HG02642 (cell line): ENCODE data around the gene ANTKMT.
"Not testable (repeated sequence)": the region's sequence is repeated elsewhere in the genome, so short reads cannot be mapped to it uniquely, and the experiment has no call there.

ENCODE experiments used
- ATAC-seq: cut with Tn5 transposase; IDR thresholded peaks from one replicate; pipeline ENCODE4 v1.9.1; 2021; ENCODE audit warnings: mild to moderate bottlenecking; ENCODE audit not compliant: unreplicated experiment, poor library complexity

ANTKMT gene

DNA sequence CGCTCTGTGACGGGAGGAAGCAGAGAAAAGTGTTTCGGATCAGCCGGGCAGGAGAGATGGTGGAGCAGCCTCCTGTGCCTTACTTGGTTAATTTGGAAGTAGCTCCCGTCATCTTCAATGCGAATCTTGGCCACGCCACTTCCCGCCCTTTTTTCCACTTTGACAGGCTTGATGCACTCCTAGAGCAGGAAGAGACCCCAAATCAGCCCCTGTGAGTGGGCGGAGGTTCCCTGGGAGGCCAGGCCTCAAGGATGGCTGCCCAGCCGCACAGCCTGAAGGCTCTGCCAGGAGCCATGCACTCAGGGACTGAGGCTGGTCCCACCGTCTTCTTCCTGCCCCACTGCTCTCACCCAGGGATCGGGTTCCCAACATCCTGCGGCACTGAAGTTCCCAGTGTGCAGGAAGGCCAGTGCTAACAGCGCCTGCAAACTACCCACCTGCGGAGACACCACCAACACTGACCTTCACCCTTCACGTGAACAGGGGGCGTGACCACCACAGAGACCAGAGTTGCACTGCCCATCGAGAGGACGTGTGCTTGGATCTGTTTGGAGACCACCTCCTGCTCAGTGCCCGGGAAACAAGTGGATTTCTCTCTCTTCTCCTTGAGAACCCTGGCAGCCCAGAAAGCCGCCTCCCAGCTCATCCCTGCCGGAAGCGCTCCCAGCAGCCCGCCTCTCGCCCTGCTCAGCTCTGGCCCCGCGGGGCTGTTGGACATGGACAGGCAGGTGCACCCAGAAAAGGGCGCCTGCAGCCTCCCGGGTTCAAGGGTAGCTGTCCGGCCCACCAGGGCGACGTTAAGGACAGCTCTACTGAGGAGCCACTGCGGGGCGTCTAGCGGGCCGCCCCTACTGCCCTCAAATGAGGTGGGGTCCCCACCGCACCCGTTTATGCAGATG is 18.9 kb downstream of the ANTKMT start:
- ATAC-seq = no peak

DNA sequence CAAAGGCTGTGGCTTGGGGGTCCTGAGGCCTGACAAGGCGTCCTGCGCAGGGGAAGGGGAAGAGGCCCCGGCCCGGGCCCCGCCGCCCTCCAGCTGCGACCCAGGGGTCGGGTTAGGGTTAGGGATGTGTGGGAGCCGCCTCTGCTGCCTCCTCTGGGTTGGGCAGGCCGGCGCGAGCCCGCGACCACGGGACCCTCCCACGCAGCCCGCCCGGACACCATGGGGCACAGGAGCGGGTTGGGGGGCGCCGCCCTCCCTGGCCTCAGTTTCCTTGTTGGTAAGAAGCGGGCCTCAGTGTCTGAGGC is 19.5 kb downstream of the ANTKMT start:
- peak; percentile 12 for ATAC-seq

DNA sequence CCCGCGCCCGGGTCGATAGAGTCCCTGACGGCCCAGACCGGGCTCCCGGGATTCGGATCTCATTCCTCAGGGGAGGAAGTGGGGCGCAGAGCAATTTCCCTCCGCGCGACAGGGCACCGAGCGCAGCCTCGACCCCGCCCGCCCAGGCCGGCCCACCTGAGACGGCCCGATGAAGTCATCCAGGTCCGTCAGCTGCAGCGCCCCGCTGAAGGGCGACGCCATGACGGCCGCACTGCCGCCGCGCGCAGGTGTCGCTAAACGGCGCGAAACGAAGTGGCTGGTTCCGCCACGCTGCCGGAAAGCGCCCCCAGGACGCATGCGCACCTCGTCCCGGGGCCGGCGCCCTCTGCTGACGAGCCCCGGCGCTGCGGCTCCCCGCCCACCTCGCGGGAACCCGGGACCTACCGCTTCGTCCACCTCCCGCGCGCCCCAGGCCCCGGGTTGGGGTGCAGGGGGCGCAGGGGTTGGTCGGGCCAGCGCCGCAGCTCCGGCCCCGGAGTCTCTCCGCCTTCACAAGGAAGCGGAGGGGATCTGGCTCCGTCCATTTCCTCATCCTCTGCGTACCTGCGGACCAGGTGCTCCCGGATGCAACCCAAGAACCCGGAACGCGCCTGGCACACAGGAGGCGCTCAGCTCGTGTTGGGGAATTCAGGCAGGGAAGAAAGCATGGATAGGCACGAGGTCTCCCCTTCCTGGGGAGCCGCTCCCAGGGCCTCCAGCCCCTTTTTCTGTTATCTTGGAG is 20.0 kb downstream of the ANTKMT start, which contains the start of gene CIAO3:
Gene CIAO3, minus strand, starts transcription at position 234 of the 742 bp plus-strand sequence. Its CDS starts 12 bp downstream, at position 222.
- peak; percentile 82 for ATAC-seq

DNA sequence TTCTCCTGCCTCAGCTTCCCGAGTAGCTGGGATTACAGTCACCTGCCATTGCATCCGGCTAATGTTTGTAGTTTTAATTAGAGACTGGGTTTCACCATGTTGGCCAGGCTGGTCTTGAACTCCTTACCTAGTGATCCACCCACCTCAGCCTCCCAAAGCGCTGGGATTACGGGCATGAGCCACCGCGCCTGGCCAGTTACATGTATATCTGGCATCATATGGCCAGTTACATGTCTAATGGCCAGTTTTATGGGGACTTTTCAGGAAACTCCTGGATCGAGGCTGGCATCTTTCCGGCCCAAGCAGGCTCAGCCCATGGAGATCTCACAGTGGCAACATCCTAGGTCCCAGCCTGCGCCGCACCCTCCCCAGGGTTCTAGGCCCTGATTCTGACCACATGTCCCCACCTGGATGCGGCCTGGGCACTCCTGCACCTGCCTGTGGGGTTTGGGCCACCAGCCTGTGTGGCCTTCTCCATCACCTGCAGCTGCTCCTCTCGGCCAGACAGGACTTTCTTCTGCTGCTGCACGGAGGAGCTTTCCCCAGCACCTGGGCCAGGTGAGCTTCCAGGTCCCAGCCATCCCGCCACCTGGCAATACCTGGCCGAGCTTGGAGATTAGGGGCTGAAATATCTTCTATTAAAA is 21.2 kb downstream of the ANTKMT start:
- no peak for ATAC-seq

GRCh38 chr16:742894-743293 is 21.9 kb downstream of the ANTKMT start:
- not testable (repeated sequence) for ATAC-seq

DNA sequence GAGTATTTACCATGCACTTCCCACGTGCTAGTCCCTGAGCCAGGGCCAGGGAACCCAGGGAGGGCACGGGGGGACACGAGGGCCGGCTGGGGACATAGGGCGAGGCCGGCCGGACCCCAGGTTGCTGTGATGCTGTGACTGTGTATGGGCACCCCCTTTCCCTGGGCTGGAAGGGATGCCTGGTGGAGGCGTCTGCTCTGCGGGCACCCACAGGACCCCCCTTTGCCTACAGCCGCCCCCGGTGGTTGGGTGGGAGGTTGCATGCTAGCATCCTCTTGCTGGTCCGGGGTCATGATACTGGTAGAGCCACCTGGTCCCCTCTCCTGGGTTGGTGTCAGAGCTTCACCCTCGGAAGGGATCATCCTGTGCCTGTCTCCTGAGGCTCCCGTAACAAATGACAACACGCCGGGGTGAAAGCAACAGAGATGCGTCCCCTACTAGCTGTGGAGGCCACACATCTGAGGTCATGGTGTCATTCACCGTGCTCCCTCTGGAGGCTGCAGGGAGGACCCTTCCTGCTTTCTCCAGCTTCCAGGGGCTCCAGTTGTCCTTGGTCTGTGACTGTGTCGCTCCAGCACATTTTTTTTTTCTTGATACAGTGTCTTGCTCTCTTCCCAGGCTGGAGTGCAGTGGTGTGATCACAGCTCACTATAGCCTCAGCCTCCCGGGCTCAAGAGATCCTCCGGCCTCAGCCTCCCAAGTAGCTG is 23.0 kb downstream of the ANTKMT start:
- no peak for ATAC-seq

GRCh38 chr16:745739-746138 is 24.8 kb downstream of the ANTKMT start:
- ATAC-seq = no peak

DNA sequence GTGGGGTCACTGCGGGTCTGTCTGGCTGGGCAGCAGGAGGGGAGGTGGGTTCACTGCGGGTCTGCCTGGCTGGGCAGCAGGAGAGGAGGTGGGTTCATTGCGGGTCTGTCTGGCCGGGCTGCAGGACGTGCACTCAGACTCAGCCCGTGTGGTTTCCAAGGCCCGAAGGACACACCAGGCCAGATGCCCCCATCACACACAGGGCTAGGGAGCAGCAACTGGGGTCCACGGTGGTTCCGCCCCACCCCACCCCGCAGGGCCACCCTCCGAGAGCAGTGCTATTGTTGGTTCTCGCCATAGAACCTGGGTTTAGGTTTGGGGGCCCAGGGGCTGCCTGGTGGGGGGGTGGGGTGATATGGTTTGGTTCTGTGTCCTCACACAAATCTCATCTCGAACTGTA is 25.7 kb downstream of the ANTKMT start:
- no peak for ATAC-seq

GRCh38 chr16:747978-748746 is 27.2 kb downstream of the ANTKMT start:
- no peak for ATAC-seq

DNA sequence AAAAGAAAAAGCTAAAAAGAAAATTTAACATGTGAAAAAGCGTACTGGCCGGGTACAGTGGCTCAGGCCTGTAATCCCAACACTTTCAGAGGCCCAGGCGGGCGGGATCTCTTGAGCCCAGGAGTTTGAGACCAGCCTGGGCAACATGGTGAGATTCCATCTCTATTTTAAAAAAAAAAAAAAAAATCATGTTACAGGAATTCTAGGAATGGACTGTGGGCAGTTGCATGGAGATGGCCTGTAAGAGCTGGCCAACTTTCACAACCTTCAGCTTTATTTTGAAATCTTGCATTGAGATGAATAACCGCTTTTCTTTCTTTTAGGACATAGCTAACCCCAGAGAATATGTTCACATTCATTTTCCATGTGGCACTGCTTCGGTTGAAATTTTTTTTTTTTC is 28.1 kb downstream of the ANTKMT start:
- ATAC-seq = no peak

- no peak for ATAC-seq
Observed at GRCh38 chr16:750485-750884, 29.5 kb downstream of the ANTKMT start.

DNA sequence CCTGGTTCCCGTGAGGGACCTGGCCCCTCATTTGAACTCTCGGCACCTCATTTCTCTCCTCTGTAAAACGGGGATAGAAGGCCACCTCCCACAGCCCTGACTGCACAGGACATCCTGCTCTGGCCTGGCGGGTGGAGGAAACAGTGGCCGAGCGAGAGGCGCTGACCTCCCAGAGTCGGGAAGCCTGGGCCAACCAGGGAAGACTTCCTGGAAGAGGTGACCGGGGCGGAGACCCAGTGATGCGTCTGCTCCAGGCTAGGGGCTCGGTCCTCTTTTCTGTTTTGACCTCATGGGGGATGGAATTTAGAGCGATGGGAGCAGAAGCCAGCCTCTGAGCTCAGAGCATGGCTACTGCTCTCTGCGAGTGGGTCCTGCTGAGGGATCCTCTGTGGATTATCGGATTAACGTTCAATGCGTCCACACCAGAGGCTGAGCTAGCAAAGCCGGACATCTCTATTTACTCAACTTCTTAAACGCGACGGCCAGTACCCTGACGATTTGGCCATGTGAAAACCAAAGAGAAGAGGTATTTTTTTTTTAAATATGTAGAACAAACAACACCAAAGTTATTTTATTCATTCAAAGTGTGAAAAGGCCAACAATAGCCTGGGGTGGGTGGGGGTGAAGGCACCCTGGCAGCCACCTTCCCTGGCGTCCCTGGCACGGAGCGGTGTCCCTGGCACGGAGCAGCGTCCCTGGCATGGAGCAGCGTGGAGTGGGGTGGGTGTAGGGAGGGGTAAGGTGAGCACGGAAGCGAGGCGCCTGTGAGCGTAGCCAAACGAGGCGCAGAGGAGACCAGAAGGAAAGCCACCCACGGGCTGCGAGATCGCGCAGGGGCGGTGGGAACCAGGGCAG is 30.4 kb downstream of the ANTKMT start:
- ATAC-seq = no peak

- no peak for ATAC-seq
Observed at GRCh38 chr16:752007-752312, 31.0 kb downstream of the ANTKMT start.

DNA sequence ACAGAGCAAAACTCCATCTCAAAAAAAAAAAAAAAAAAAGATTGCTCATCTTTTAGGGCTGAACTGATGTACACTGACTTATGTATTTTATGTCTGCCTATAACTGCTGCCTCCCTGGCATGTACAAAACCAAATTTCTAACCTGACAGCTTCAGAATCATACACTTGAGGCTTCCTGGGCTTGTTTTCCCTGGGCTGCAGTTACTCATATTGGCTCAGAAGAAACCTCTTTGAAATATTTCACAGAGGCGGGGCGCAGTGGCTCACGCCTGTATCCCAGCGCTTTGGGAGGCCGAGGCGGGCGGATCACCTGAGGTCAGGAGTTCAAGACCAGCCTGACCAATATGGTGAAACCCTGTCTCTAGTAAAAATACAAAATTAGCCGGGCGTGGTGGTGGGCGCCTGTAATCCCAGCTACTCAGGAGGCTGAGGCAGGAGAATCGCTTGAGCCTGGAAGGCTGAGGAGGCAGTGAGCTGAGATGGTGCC is 33.2 kb downstream of the ANTKMT start:
- ATAC-seq = not testable (repeated sequence)

DNA sequence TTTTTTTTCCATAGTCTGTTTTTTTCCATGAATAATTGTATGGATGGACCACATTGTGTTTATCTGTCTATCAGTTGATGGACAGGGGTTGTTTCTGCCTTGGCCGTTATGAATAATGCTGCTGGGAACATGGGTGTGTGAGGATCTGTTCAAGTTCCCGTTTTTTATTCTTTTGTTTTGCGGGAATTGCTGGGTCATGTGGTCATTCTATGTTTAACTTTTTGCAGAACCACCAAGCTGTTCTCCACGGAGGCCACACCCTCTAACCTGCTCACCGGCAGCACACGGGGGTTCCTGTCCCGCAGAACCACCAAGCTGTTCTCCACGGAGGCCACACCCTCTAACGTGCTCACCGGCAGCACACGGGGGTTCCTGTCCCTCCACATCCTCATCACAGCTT is 33.7 kb downstream of the ANTKMT start:
- ATAC-seq = no peak

DNA sequence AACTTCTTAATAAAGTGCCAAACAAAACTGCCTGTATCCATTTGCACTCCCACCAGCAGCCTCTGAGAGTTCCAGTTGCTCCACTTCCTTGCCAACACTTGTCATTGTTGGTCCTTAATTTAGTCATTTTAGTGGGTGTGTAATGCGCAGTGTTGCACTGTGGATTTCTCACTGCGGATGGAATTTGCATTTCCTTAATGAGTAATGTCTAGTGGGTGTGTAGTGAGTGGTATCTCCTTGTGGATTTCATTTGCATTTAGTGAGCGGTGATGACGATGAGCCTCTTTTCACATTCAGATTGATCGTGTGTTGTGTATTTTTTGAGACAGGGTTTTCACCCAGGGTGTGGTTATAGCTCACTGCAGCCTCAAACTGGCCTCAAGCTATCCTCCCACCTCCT is 35.5 kb downstream of the ANTKMT start:
- ATAC-seq = no peak

DNA sequence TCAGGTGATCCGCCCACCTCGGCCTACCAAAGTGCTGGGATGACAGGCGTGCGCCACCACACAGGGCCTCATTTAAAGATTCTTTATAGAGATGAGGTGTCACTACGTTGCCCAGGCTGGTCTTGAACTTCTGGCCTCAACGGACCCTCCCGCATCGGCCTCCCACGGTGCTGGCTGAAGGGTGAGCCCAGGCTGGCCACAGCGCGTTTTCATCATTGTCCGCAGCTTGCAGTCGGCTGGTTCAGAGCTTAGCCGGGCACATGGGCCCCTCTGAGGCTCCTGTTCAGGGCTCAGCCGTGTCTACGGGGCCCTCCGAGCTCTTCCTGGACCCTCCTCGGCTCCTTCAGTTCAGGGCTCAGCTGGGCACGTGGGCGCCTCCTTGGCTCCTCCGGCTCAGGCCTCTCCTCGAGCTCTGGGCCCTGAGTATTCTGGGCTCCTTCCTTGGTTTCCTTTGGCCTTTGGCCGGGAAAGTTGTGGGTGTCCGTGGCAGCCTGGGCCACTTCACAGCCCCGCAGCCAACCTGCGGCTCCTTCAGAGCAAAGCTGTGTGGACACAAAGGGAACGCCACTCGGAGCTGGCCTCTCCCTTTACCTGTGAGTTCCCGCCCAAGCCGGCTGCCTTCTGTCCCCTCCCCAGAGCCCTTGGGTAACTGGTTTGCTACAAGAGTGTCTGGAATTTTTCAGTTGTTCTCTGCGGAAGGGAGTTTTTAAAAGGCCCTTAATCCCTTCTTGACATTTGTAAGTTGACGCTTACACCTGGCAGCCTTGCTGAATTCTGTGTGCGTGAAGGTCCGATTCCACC is 38.4 kb downstream of the ANTKMT start:
- ATAC-seq = no peak

- no peak for ATAC-seq
Observed at GRCh38 chr16:760065-760464, 39.1 kb downstream of the ANTKMT start.
